CD8-positive, alpha-beta memory T cell (primary cell): ENCODE results near the gene ELMO2. TPM values are rescaled to one million over a fixed set of nuclear protein-coding genes. Genes with fewer than 3 reads are reported as not detected.

Experiments
- CTCF ChIA-PET: fragments of 350-600 bp; sonication (Branson Sonifier 250); formaldehyde crosslinking; loops from one replicate; lab custom pipeline; 2021; ENCODE audit warnings: antibody characterized with exemption; lab: Charles Lee
- POLR2A ChIA-PET: fragments of 350-600 bp; sonication (Branson Sonifier 250); formaldehyde crosslinking; loops from one replicate; lab custom pipeline; 2021; ENCODE audit warnings: antibody characterized with exemption; lab: Charles Lee
- DNase-seq, 5 donors: peaks; one replicate each; pipeline versions ENCODE4 v3.0.0 to v3.0.0-alpha.2; 2020 to 2022; ENCODE audit warnings: mixed read lengths in 1 of 5
- H3K27ac ChIP-seq: one replicate; pipeline ENCODE4 v1.7.0; 2013; ENCODE audit warnings: low read depth, mild to moderate bottlenecking, low read length, moderate library complexity
- H3K27me3 ChIP-seq: 2 replicates; pipeline ENCODE4 v1.7.0; 2013; ENCODE audit warnings: low read length, mild to moderate bottlenecking; ENCODE audit not compliant: insufficient read depth, poor library complexity, severe bottlenecking
- H3K36me3 ChIP-seq: 2 replicates; pipeline ENCODE4 v1.7.0; 2013; ENCODE audit warnings: mild to moderate bottlenecking, low read length, moderate library complexity; ENCODE audit not compliant: insufficient read depth
- H3K4me1 ChIP-seq: 2 replicates; pipeline ENCODE4 v1.7.0; 2013; ENCODE audit warnings: mild to moderate bottlenecking, low read length, moderate library complexity; ENCODE audit not compliant: insufficient read depth
- H3K4me3 ChIP-seq: 2 replicates; pipeline ENCODE4 v1.7.0; 2013; ENCODE audit warnings: mild to moderate bottlenecking, low read length
- H3K9me3 ChIP-seq: 2 replicates; pipeline ENCODE4 v1.7.0; 2013; ENCODE audit warnings: mild to moderate bottlenecking, low read length
- H3K27ac Mint-ChIP-seq, 8 donors: one replicate each; pipeline ENCODE4 v1.8.0; 2020 to 2021; ENCODE audit warnings: mixed read lengths in 8 of 8, mild to moderate bottlenecking in 6 of 8, inconsistent platforms in 3 of 8, moderate library complexity in 3 of 8
- H3K27me3 Mint-ChIP-seq, 2 donors: one replicate each; pipeline ENCODE4 v1.8.0; 2020 to 2021; ENCODE audit warnings: mixed read lengths in 2 of 2, mild to moderate bottlenecking in 1 of 2, moderate library complexity in 1 of 2
- H3K36me3 Mint-ChIP-seq, 3 donors: one replicate each; pipeline ENCODE4 v1.8.0; 2020 to 2021; ENCODE audit warnings: mixed read lengths in 3 of 3, inconsistent platforms in 1 of 3, mild to moderate bottlenecking in 1 of 3
- H3K4me1 Mint-ChIP-seq, 3 donors: one replicate each; pipeline ENCODE4 v1.8.0; 2020 to 2021; ENCODE audit warnings: mixed read lengths in 3 of 3, inconsistent platforms in 1 of 3, mild to moderate bottlenecking in 1 of 3
- H3K4me3 Mint-ChIP-seq, 7 donors: one replicate each; pipeline ENCODE4 v1.8.0; 2020 to 2021; ENCODE audit warnings: mixed read lengths in 7 of 7, mild to moderate bottlenecking in 6 of 7, moderate library complexity in 4 of 7, inconsistent platforms in 2 of 7
- H3K9me3 Mint-ChIP-seq, 5 donors: one replicate each; pipeline ENCODE4 v1.8.0; 2020 to 2022; ENCODE audit warnings: mixed read lengths in 5 of 5, mild to moderate bottlenecking in 3 of 5, moderate library complexity in 2 of 5, inconsistent platforms in 1 of 5
- polyA plus RNA-seq: library from polyadenylated mRNA; unstranded; fragments of 300-500 nt; fragmentation: Illumina TruSeq; gene quantifications from one replicate; pipeline ENCODE4 v1.2.3, GENCODE V29; 2021
- total RNA-seq, 2 experiments: library from RNA; stranded (reverse); gene quantifications; one replicate each; pipeline ENCODE4 v1.2.3, GENCODE V29; 2021

Gene ELMO2
- total and polyA plus RNA-seq, 3 experiments from 2014 or later = 59.5 to 84.3 (median 68.2) TPM

GRCh38 chr20:46324379-46324778, 82.0 kb downstream of the ELMO2 start:
- no peaks in the 10 kb centered on the region for H3K9me3 Mint-ChIP-seq
- H3K9me3 ChIP-seq = no peaks in the 10 kb centered on the region
- H3K27ac Mint-ChIP-seq = peak overlapping the region in 1 of 8 donors; percentile 43
- no peak for DNase-seq
- no peaks in the 10 kb centered on the region for H3K27me3 ChIP-seq
- CTCF ChIA-PET = no interaction called here
- POLR2A ChIA-PET = no interaction called here
- H3K36me3 ChIP-seq = no peaks in the 10 kb centered on the region
- no peaks in the 10 kb centered on the region for H3K36me3 Mint-ChIP-seq
- no peaks in the 10 kb centered on the region for H3K4me1 ChIP-seq
- no peaks in the 10 kb centered on the region for H3K4me1 Mint-ChIP-seq
- no peak overlapping the region for H3K27ac ChIP-seq
- peaks cover 20 to 38% of the 10 kb centered on the region in 2 donors for H3K27me3 Mint-ChIP-seq
- no peak overlapping the region for H3K4me3 ChIP-seq
- H3K4me3 Mint-ChIP-seq = no peak overlapping the region

GRCh38 chr20:46323557-46323956, 82.9 kb downstream of the ELMO2 start:
- Histone ChIP-seq H3K9me3 (no peaks in the 10 kb centered on the region), H3K27me3 (no peaks in the 10 kb centered on the region), H3K4me1 (no peaks in the 10 kb centered on the region), H3K4me3 (no peak overlapping the region), H3K36me3 (no peaks in the 10 kb centered on the region), H3K27ac (no peak overlapping the region)
- CTCF ChIA-PET = no interaction called here
- Mint-ChIP-seq H3K36me3 (no peaks in the 10 kb centered on the region), H3K4me3 (no peak overlapping the region), H3K27ac (no peak overlapping the region), H3K9me3 (no peaks in the 10 kb centered on the region), H3K27me3 (peaks cover 17 to 38% of the 10 kb centered on the region in 2 donors), H3K4me1 (no peaks in the 10 kb centered on the region)
- DNase-seq = no peak
- POLR2A ChIA-PET = no interaction called here

DNA sequence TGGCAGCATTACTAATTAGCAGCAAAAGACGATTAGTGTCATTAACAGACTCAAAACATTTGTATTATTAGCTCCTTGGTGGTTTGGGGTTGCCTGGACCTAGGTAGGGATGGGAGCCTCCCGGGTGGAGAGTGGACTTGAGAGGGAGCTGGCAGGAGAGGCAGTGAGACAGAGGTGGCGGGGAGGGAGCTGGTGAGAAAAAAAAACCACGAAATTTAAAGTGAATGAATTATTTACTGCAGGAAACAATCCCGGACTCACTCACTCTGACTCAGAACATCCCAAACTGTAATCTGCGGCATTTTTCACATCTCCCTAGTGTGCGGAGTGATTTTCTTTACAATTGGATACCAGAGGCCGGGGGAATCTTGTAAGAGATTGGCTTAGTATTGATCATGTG, 83.8 kb downstream of the ELMO2 start:
- peaks cover 4% of the 10 kb centered on the region for H3K27me3 ChIP-seq
- H3K4me1 ChIP-seq = no peaks in the 10 kb centered on the region
- no peaks in the 10 kb centered on the region for H3K9me3 ChIP-seq
- ChIA-PET POLR2A (no interaction called here), CTCF (interaction anchor here (1.2 kb wide), 1 partner anchor 11 kb away, joined by 3 read pairs; no protein-coding TSS in a partner anchor)
- H3K27ac Mint-ChIP-seq = no peak overlapping the region
- no peak overlapping the region for H3K27ac ChIP-seq
- H3K36me3 Mint-ChIP-seq = no peaks in the 10 kb centered on the region
- no peak overlapping the region for H3K4me3 Mint-ChIP-seq
- no peak for DNase-seq
- no peaks in the 10 kb centered on the region for H3K4me1 Mint-ChIP-seq
- peaks cover 21 to 44% of the 10 kb centered on the region in 2 donors for H3K27me3 Mint-ChIP-seq
- no peaks in the 10 kb centered on the region for H3K36me3 ChIP-seq
- no peaks in the 10 kb centered on the region for H3K9me3 Mint-ChIP-seq
- H3K4me3 ChIP-seq = no peak overlapping the region

DNA sequence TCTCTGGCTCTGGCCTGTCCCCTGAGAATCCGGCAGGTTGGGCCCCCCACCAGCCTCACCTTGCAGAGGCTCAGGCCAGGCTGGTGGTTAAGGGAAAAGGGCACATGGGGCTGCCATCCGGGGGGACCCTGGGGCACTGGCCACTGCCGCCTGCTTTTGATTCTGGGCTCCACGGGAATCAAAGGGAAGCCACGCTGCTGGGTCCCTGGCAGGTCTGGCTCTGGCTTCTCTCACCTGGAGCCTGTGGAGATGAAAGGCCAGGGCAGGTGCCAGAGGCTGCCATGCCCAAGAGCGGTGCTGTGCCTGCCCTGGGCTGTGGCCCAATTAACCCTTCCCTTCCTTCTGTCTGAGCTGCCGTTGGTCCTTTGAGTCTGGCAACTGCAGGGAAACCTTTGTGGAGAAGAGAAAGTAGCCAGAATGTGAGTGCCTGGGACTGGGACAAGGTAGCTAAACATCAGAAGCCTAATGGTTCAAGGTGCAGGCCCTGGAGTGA, 88.7 kb downstream of the ELMO2 start:
- Mint-ChIP-seq H3K27me3 (peaks cover 39 to 76% of the 10 kb centered on the region in 2 donors), H3K36me3 (no peaks in the 10 kb centered on the region), H3K4me1 (no peaks in the 10 kb centered on the region), H3K9me3 (peaks cover 0 to 2% (median 0%) of the 10 kb centered on the region in 5 donors), H3K4me3 (no peak overlapping the region), H3K27ac (no peak overlapping the region)
- Histone ChIP-seq H3K27ac (no peak overlapping the region), H3K9me3 (no peaks in the 10 kb centered on the region), H3K4me1 (no peaks in the 10 kb centered on the region), H3K27me3 (peaks cover 37% of the 10 kb centered on the region), H3K36me3 (no peaks in the 10 kb centered on the region), H3K4me3 (no peak overlapping the region)
- ChIA-PET POLR2A (no interaction called here), CTCF (interaction anchor here (1.4 to 1.5 kb wide), 2 partner anchors 11 kb away, joined by 4 to 5 read pairs; no protein-coding TSS in a partner anchor)
- no peak for DNase-seq

DNA sequence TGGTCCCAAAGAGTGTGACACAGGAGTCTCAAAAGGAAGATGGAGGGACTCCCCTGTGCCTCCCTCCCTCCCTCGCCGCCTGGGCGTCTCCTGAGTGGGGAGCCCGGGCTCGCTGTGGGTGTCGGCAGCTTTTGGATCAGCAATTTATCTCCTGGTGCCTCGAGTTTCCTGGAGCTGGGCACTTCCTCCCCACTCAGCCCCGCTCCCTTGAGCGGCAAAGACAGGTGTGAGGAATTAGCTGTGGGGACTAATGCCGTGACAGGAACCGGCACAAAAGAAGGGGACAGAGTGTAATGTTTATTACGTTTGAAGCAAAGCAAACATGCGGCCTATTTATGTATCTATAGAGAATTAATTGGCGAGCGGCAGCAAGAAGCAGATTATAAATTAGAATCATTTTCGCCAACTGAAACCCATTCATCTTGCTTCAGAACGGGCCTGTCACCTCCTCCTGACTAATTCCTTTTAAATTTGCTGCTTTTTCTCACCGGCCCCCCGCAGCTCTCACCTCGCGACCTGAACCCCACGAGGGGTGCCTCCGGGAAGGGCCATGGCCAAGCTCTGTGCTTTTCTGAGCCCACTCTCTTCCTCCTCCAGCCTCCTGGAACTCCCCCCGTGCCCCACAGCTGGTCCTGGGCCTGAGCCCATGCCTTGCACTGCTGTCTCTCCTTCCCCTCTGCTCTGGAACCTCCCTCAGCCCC, 89.3 kb downstream of the ELMO2 start:
- no peak overlapping the region for H3K27ac Mint-ChIP-seq
- no peak for DNase-seq
- peaks cover 2% of the 10 kb centered on the region for H3K4me1 ChIP-seq
- no peaks in the 10 kb centered on the region for H3K9me3 ChIP-seq
- H3K4me3 Mint-ChIP-seq = no peak overlapping the region
- H3K9me3 Mint-ChIP-seq = peaks cover 0 to 2% (median 0%) of the 10 kb centered on the region in 5 donors
- H3K4me1 Mint-ChIP-seq = peaks cover 0 to 3% (median 3%) of the 10 kb centered on the region in 3 donors
- peaks cover 42 to 73% of the 10 kb centered on the region in 2 donors for H3K27me3 Mint-ChIP-seq
- POLR2A ChIA-PET = no interaction called here
- peaks cover 41% of the 10 kb centered on the region for H3K27me3 ChIP-seq
- H3K4me3 ChIP-seq = no peak overlapping the region
- CTCF ChIA-PET = interaction anchor here (1.5 kb wide), 1 partner anchor 10 kb away, joined by 5 read pairs; no protein-coding TSS in a partner anchor
- no peaks in the 10 kb centered on the region for H3K36me3 ChIP-seq
- H3K27ac ChIP-seq = no peak overlapping the region
- H3K36me3 Mint-ChIP-seq = no peaks in the 10 kb centered on the region

Other genes with a start within 250 kb of the ELMO2 start
- not detected for gene CDH22, start 98.1 kb downstream of the ELMO2 start, total RNA-seq
- gene CDH22, start 98.1 kb downstream of the ELMO2 start, polyA plus RNA-seq = not detected
- 1 to 10 TPM; 1.3 to 1.4 TPM for gene ZNF334, start 106.9 kb upstream of the ELMO2 start, total RNA-seq
- not detected for gene ZNF334, start 106.9 kb upstream of the ELMO2 start, polyA plus RNA-seq
- gene OCSTAMP, start 144.0 kb upstream of the ELMO2 start, total RNA-seq = not detected
- not detected for gene OCSTAMP, start 144.0 kb upstream of the ELMO2 start, polyA plus RNA-seq
- under 1 TPM in 1 of 2 experiments, not detected in 1; 0.11 TPM for gene SLC13A3, start 244.8 kb upstream of the ELMO2 start, total RNA-seq
- gene SLC13A3, start 244.8 kb upstream of the ELMO2 start, polyA plus RNA-seq = not detected